Left ventricle myocardium inferior (tissue), 1 donor: ENCODE data around the gene MDGA2. TPM values are rescaled to one million over a fixed set of nuclear protein-coding genes. Genes with fewer than 3 reads are reported as not detected.

Source experiments
- DNase-seq: peaks from one replicate; pipeline ENCODE4 v3.0.0-alpha.2; 2020
- H3K27ac ChIP-seq: fragments of 200-600 bp; replicated peaks from 2 replicates; pipeline ENCODE4 v1.8.0; 2021
- H3K27me3 ChIP-seq: fragments of 200-600 bp; 2 replicates; pipeline ENCODE4 v1.8.0; 2021; ENCODE audit warnings: low read depth
- H3K36me3 ChIP-seq: fragments of 200-600 bp; 2 replicates; pipeline ENCODE4 v1.8.0; 2021
- H3K4me1 ChIP-seq: fragments of 200-600 bp; 2 replicates; pipeline ENCODE4 v1.8.0; 2021
- H3K4me3 ChIP-seq: fragments of 200-600 bp; 2 replicates; pipeline ENCODE4 v1.8.0; 2021; ENCODE audit warnings: mild to moderate bottlenecking, moderate library complexity
- H3K9me3 ChIP-seq: fragments of 200-600 bp; replicated peaks from 2 replicates; pipeline ENCODE4 v1.8.0; 2021
- CTCF ChIP-seq: fragments of 200-600 bp; IDR thresholded peaks from 2 replicates; pipeline ENCODE4 v1.8.0; 2021; ENCODE audit warnings: antibody characterized with exemption, mild to moderate bottlenecking, borderline replicate concordance
- intact Hi-C: fragments of 100-400 bp; cut with micrococcal nuclease; formaldehyde crosslinking; loops from one replicate; pipeline ENCODE4 v1.11.0; 2022
- total RNA-seq: library from RNA; stranded (reverse); fragmentation: NEBNext Ultra II Directional; extraction: Animal tissue kit (Norgen Biotek cat#: 25700); gene quantifications from one replicate; pipeline ENCODE4 v1.2.1, GENCODE V29; 2021
- donor health status: DM: no; HTN: yes; CAD: no; lungs with severe emphysema.

MDGA2 gene
- total RNA-seq, 1 donor from 2014 or later, result 0.19 TPM

- intact Hi-C loops, result no loop called here
- TF ChIP-seq CTCF, result no peak
- no peak for DNase-seq
- Histone ChIP-seq H3K27me3 (no peaks in the 10 kb centered on the region), H3K9me3 (no peaks in the 10 kb centered on the region), H3K4me1 (no peaks in the 10 kb centered on the region), H3K36me3 (no peaks in the 10 kb centered on the region), H3K4me3 (no peak overlapping the region), H3K27ac (no peak overlapping the region)
Measured at GRCh38 chr14:47392326-47392725, 283.1 kb downstream of the MDGA2 start.

GRCh38 chr14:47390831-47391504, 284.4 kb downstream of the MDGA2 start:
- no peak overlapping the region for H3K27ac ChIP-seq
- TF ChIP-seq CTCF, result no peak
- H3K4me1 ChIP-seq, result no peaks in the 10 kb centered on the region
- intact Hi-C loops, result no loop called here
- DNase-seq, result no peak
- H3K27me3 ChIP-seq, result no peaks in the 10 kb centered on the region
- no peak overlapping the region for H3K4me3 ChIP-seq
- H3K9me3 ChIP-seq, result no peaks in the 10 kb centered on the region
- no peaks in the 10 kb centered on the region for H3K36me3 ChIP-seq

GRCh38 chr14:47389535-47389934, 285.9 kb downstream of the MDGA2 start:
- Histone ChIP-seq H3K9me3 (no peaks in the 10 kb centered on the region), H3K27me3 (no peaks in the 10 kb centered on the region), H3K27ac (no peak overlapping the region), H3K4me3 (no peak overlapping the region), H3K4me1 (no peaks in the 10 kb centered on the region), H3K36me3 (no peaks in the 10 kb centered on the region)
- intact Hi-C loops, result no loop called here
- DNase-seq, result no peak
- TF ChIP-seq CTCF, result no peak

- intact Hi-C loops, result no loop called here
- H3K27ac ChIP-seq, result no peak overlapping the region
- no peaks in the 10 kb centered on the region for H3K36me3 ChIP-seq
- no peak for DNase-seq
- no peaks in the 10 kb centered on the region for H3K9me3 ChIP-seq
- H3K4me1 ChIP-seq, result no peaks in the 10 kb centered on the region
- TF ChIP-seq CTCF, result no peak
- H3K4me3 ChIP-seq, result no peak overlapping the region
- no peaks in the 10 kb centered on the region for H3K27me3 ChIP-seq
Measured at GRCh38 chr14:47366006-47366405, 309.4 kb downstream of the MDGA2 start.

GRCh38 chr14:47365233-47365632, 310.2 kb downstream of the MDGA2 start:
- no peaks in the 10 kb centered on the region for H3K4me1 ChIP-seq
- TF ChIP-seq CTCF, result no peak
- no peak overlapping the region for H3K27ac ChIP-seq
- H3K27me3 ChIP-seq, result no peaks in the 10 kb centered on the region
- H3K36me3 ChIP-seq, result no peaks in the 10 kb centered on the region
- intact Hi-C loops, result no loop called here
- no peaks in the 10 kb centered on the region for H3K9me3 ChIP-seq
- no peak for DNase-seq
- no peak overlapping the region for H3K4me3 ChIP-seq

- Histone ChIP-seq H3K4me3 (no peak overlapping the region), H3K9me3 (peaks cover 17% of the 10 kb centered on the region), H3K27ac (no peak overlapping the region), H3K4me1 (no peaks in the 10 kb centered on the region), H3K27me3 (no peaks in the 10 kb centered on the region), H3K36me3 (no peaks in the 10 kb centered on the region)
- intact Hi-C loops, result no loop called here
- no peak for TF ChIP-seq CTCF
- DNase-seq, result no peak
Measured at GRCh38 chr14:47353186-47353585, 322.2 kb downstream of the MDGA2 start.
